ENCODE results near the gene TSHZ3. TPM values are rescaled to one million over a fixed set of nuclear protein-coding genes. Genes with fewer than 3 reads are reported as not detected.

TSHZ3 gene
- total and polyA plus RNA-seq, 7 donors = 0.46 to 27.7 (median 16.1) TPM

- Histone ChIP-seq H3K4me3 (peak overlapping the region; percentile 58 to 98 (median 86)), H3K27me3 (no peaks in the 10 kb centered on the region), H3K27ac (peak overlapping the region; percentile 95 to 99 (median 99)), H3K9me3 (no peaks in the 10 kb centered on the region), H3K36me3 (no peaks in the 10 kb centered on the region), H3K4me1 (peaks cover 0 to 38% (median 33%) of the 10 kb centered on the region in 4 donors)
- 1 to 2% methylated on average over 72 of the region's 72 CpGs for WGBS, 2 donors
- TF ChIP-seq, protein P1, sequence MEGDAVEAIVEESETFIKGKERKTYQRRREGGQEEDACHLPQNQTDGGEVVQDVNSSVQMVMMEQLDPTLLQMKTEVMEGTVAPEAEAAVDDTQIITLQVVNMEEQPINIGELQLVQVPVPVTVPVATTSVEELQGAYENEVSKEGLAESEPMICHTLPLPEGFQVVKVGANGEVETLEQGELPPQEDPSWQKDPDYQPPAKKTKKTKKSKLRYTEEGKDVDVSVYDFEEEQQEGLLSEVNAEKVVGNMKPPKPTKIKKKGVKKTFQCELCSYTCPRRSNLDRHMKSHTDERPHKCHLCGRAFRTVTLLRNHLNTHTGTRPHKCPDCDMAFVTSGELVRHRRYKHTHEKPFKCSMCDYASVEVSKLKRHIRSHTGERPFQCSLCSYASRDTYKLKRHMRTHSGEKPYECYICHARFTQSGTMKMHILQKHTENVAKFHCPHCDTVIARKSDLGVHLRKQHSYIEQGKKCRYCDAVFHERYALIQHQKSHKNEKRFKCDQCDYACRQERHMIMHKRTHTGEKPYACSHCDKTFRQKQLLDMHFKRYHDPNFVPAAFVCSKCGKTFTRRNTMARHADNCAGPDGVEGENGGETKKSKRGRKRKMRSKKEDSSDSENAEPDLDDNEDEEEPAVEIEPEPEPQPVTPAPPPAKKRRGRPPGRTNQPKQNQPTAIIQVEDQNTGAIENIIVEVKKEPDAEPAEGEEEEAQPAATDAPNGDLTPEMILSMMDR (IDR thresholded peaks at IDR 0.05) = no peak
- TF ChIP-seq POLR2A (IDR thresholded peaks at IDR 0.05) = no peak
- no peak for TF ChIP-seq EP300 (IDR thresholded peaks at IDR 0.05)
- TF ChIP-seq POLR2AphosphoS5 (IDR thresholded peaks at IDR 0.05) = peak in 2 of 4 donors; percentile 20 to 27
- peak; percentile 82 for DNase-seq
- intact Hi-C loops (cut with DNase I) = loop anchor here (5.0 to 10.0 kb wide), 4 partner anchors 89 to 1231 kb away; partner anchors contain the start of genes PDCD5 and ZNF507
Observed at GRCh38 chr19:31351056-31351854, 2.0 kb upstream of the TSHZ3 start.

GRCh38 chr19:31350693-31351055 is 1.4 kb upstream of the TSHZ3 start:
- no peaks in the 10 kb centered on the region for H3K27me3 ChIP-seq
- intact Hi-C loops (cut with DNase I) = loop anchor here (5.0 to 10.0 kb wide), 4 partner anchors 88 to 1232 kb away; partner anchors contain the start of genes PDCD5 and ZNF507
- H3K9me3 ChIP-seq = no peaks in the 10 kb centered on the region
- H3K4me3 ChIP-seq = peak overlapping the region; percentile 73 to 98 (median 97)
- H3K36me3 ChIP-seq = no peaks in the 10 kb centered on the region
- DNase-seq = no peak
- TF ChIP-seq POLR2AphosphoS5 (IDR thresholded peaks at IDR 0.05) (no peak), POLR2A (IDR thresholded peaks at IDR 0.05) (no peak), EP300 (IDR thresholded peaks at IDR 0.05) (no peak)
- TF ChIP-seq, protein P1 (IDR thresholded peaks at IDR 0.05) = no peak
- peaks cover 0 to 40% (median 37%) of the 10 kb centered on the region in 4 donors for H3K4me1 ChIP-seq
- 1% methylated on average over 63 of the region's 63 CpGs for WGBS, 2 donors
- H3K27ac ChIP-seq = peak overlapping the region; percentile 95 to 99 (median 99)

- H3K27ac ChIP-seq = peak overlapping the region; percentile 95 to 99 (median 99)
- peaks cover 0 to 44% (median 41%) of the 10 kb centered on the region in 4 donors for H3K4me1 ChIP-seq
- intact Hi-C loops (cut with DNase I) = loop anchor here (5.0 to 10.0 kb wide), 4 partner anchors 88 to 1232 kb away; partner anchors contain the start of genes PDCD5 and ZNF507
- H3K4me3 ChIP-seq = peak overlapping the region; percentile 73 to 98 (median 97)
- WGBS, 2 donors = 1 to 2% methylated on average over 61 of the region's 61 CpGs
- no peaks in the 10 kb centered on the region for H3K36me3 ChIP-seq
- no peak for TF ChIP-seq POLR2A (IDR thresholded peaks at IDR 0.05)
- TF ChIP-seq POLR2AphosphoS5 (IDR thresholded peaks at IDR 0.05) = no peak
- TF ChIP-seq, protein P1 (IDR thresholded peaks at IDR 0.05) = no peak
- no peak for TF ChIP-seq EP300 (IDR thresholded peaks at IDR 0.05)
- DNase-seq = peak; percentile 82
- H3K27me3 ChIP-seq = no peaks in the 10 kb centered on the region
- H3K9me3 ChIP-seq = no peaks in the 10 kb centered on the region
Observed at GRCh38 chr19:31350033-31350692, 927 bp upstream of the TSHZ3 start.

- Histone ChIP-seq H3K4me3 (peak overlapping the region; percentile 73 to 98 (median 97)), H3K36me3 (no peaks in the 10 kb centered on the region), H3K27ac (peak overlapping the region; percentile 95 to 99 (median 99)), H3K27me3 (no peaks in the 10 kb centered on the region), H3K4me1 (peaks cover 0 to 57% (median 53%) of the 10 kb centered on the region in 4 donors), H3K9me3 (no peaks in the 10 kb centered on the region)
- peak; percentile 79 for DNase-seq
- 1 to 3% methylated on average over 61 of the region's 61 CpGs for WGBS, 2 donors
- TF ChIP-seq POLR2A (IDR thresholded peaks at IDR 0.05) = no peak
- TF ChIP-seq POLR2AphosphoS5 (IDR thresholded peaks at IDR 0.05) = peak in 1 of 4 donors; percentile 9
- intact Hi-C loops (cut with DNase I) = loop anchor here (10.0 kb wide), 2 partner anchors 244 to 616 kb away; no protein-coding TSS in a partner anchor
Observed at GRCh38 chr19:31348481-31349159, 616 bp downstream of the TSHZ3 start.

Data from sigmoid colon (tissue), 7 donors.